DMS114 treated with DMSO at 0.1 percent for 48 hours (cell line): Measurements from ENCODE around the gene ICE2.

Source experiments
- DNase-seq: peaks from one replicate; lab custom pipeline; 2025; ENCODE audit not compliant: unreplicated experiment; lab: John Stamatoyannopoulos, UW

ICE2 gene

GRCh38 chr15:60507596-60508424 lies 28.9 kb upstream of the ICE2 start:
- DNase-seq = peak; percentile 53

DNA sequence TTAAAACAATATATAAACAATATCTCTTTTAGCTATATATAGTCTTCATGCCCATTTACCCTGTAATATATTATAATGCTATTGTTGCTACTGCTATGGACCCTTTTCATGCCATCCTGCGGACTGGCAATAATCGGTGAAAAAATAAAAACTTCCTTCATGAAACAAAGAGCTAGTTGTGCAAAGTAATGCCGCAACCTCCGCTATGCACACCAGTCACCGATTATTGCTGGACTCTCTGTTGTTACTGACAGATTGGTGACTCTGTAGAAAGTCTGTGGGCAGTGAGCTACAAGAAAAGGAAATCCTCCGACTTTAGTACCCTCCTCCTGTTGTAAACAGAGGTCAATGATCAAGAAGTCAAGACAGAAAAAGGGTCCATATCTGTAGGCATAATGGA lies 17.9 kb upstream of the ICE2 start:
- no peak for DNase-seq

GRCh38 chr15:60494108-60494507 lies 15.2 kb upstream of the ICE2 start:
- no peak for DNase-seq

DNA sequence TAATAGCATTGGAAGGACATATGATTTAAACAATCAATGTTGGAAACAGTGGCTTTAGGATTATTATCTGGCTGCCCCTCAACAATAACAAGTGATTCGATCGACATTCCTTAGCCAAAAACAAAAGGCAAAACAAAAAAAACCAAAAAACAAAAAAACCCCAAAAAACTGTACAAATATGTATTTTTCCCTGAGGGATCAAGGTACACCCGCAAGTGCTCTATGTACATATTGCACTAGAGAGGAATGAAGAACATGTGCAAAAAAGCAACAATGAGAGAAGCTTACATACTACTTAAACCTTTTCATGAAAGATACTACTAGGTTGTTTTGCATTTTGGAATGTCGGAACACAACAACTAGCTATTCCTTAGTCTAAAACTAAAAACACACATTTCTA lies 14.2 kb upstream of the ICE2 start:
- no peak for DNase-seq

GRCh38 chr15:60486742-60487141 lies 7.8 kb upstream of the ICE2 start:
- no peak for DNase-seq

DNA sequence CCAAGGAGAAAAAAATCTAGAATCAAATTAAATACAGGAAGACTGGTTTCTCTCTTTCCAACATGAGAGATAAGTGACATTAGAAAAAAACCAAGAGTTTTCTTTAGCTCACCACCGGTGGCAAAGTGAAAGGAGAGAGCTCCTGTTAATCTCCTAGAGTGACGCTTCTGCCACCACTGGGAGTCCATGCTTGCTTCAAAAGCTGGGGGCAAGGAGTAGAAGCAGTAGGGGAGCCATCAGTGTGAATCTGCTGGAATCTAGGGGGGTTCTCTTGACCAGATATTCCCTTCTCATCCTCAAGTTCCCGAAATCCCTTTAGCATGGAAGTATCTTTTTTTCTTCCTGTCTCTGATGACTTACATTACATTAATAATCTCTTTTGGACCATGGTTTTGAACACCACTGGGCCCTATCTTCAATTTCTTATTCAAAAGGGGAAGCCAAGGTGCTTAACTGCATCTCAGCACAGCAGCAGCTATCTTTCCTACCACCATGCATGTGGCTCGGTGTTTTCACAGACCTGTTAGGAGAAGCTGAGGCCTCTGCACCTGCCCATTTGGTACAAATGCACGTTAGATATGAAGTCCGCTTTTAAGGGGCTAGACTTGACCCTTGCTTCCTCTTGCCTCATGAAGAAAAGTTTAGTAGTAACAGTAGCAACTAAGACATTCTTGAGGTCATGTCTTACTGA lies 6.6 kb upstream of the ICE2 start:
- DNase-seq = no peak

GRCh38 chr15:60483042-60483441 lies 4.1 kb upstream of the ICE2 start:
- DNase-seq = no peak

DNA sequence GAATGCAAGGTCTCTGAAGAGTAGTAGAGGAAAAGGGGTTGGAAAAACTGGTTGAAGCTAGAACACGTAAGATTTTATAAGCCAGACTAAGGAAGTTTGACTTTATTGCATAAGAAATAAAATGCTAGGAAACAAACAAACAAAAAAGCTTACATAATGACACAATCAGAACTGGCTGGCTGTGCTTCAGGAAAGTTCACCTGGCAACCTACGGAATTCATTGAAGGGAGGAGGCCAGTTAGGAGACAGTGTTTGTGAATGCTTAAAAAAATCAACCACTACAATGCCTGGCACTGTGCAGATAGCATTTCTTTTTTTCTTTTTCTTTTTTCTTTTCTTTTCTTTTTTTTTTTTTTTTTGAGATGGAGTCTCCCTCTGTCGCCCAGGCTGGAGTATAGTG lies 1.9 kb upstream of the ICE2 start:
- DNase-seq = no peak

GRCh38 chr15:60480149-60480548 lies 1.2 kb upstream of the ICE2 start:
- DNase-seq = no peak

- DNase-seq = no peak
Observed at GRCh38 chr15:60479361-60480110, 594 bp upstream of the ICE2 start.

- peak; percentile 36 for DNase-seq
Observed at GRCh38 chr15:60477916-60478565, 901 bp downstream of the ICE2 start.

DNA sequence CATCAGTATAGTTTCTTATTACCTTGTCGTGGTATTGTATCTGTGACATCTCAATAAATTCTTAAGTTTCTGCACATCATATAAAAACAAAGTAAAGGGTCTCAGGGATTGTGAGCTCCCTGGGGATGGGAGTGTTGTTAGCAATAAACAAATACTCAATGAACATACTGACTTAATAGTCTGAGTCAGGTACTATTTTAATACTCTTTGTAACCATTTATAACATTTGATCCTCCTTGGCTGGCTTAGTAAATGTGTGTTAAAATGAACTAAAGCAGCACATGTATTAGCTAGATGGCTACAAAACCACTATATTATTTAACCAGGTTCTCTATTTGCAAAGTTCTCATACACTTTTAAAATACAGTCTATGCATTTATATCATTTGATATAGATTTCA lies 1.8 kb downstream of the ICE2 start:
- no peak for DNase-seq

- peak; percentile 42 for DNase-seq
Observed at GRCh38 chr15:60476713-60477112, 2.2 kb downstream of the ICE2 start.

GRCh38 chr15:60473135-60473534 lies 5.8 kb downstream of the ICE2 start:
- no peak for DNase-seq

- DNase-seq = no peak
Observed at GRCh38 chr15:60471314-60471713, 7.6 kb downstream of the ICE2 start.

DNA sequence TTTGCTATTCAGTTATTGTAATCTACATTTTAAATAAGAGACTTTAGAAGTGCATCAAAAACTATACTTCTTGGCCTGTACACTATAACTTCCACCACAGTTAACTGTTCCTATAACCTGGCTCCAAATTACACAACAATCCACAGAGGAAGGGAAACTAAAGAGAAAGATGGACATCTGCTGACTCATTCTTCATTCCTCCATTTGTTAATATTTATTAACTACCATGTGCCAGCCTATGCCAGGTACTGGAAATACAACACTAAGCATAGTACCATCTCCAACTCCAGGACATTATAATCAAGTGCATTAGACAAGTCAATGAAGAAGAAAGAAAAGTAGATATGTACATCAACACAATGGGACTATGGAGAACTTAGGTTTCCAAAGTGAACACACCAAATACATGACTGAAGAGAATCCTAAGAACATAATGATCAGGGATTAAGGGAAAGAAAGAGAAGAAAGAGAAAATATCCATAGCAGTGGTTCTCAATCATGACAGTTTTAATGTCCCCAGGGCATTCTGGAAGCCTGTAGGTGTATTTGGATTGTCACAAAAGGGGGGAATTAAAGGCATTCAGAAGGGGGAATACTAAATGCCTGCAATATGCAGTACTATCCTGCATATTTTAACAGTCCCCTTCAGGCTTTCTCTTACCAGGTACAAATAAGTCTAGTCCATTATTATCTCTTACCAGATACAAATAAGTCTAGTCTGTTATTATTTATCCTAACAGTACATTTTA lies 8.9 kb downstream of the ICE2 start:
- no peak for DNase-seq

- no peak for DNase-seq
Observed at GRCh38 chr15:60464836-60465630, 13.9 kb downstream of the ICE2 start.

- no peak for DNase-seq
Observed at GRCh38 chr15:60462027-60462426, 16.9 kb downstream of the ICE2 start.

DNA sequence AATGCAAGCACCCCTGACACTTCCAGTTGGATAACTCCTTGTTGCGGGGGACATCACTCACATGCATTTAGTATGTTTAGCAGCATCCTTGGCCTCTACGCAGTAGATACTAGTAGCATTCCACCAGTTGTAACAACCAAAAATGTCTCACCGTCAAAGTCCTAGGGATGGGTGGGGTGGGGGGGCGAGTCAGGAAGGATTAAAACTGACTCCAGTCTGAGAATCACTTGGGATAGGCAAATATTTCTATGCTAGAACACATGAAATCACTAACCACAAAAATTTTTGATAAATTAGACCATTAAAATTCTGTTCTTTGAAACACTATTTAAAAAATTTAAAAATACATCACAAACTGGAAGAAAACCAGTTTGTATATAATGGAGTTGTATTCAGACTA lies 18.0 kb downstream of the ICE2 start:
- DNase-seq = no peak

- no peak for DNase-seq
Observed at GRCh38 chr15:60458721-60459120, 20.2 kb downstream of the ICE2 start.
